Daoy (cell line): ENCODE measurements around the gene BMPR1A. TPM values are rescaled to one million over a fixed set of nuclear protein-coding genes. Genes with fewer than 3 reads are reported as not detected.
"Not testable (repeated sequence)": the region's sequence is repeated elsewhere in the genome, so short reads cannot be mapped to it uniquely, and the experiment has no call there.

Experiments used
- DNase-seq: peaks from one replicate; pipeline ENCODE4 v3.0.0-alpha.2; 2015; ENCODE audit warnings: low read depth
- total RNA-seq: library from RNA; depleted of rRNA; stranded (reverse); fragments of >200 nt; shearing (Covaris generic); gene quantifications from 2 replicates; pipeline ENCODE4 v1.2.3, GENCODE V29; 2014; rRNA removed

Gene BMPR1A
- total RNA-seq, 1 experiment from 2014 or later = 18.6 TPM

- DNase-seq = no peak
These were observed 212.0 kb downstream of the BMPR1A start, which contains the start of gene ADIRF for GRCh38 chr10:86968271-86968993. Gene ADIRF (plus strand): TSS chr10:86968482. CDS start chr10:86968545, 63 bp downstream.

GRCh38 chr10:86968994-86969355, 212.6 kb downstream of the BMPR1A start:
- no peak for DNase-seq

- DNase-seq = peak; percentile 40
These were observed 213.1 kb downstream of the BMPR1A start for GRCh38 chr10:86969421-86970041.

GRCh38 chr10:86970162-86970981, 214.0 kb downstream of the BMPR1A start:
- no peak for DNase-seq

DNA sequence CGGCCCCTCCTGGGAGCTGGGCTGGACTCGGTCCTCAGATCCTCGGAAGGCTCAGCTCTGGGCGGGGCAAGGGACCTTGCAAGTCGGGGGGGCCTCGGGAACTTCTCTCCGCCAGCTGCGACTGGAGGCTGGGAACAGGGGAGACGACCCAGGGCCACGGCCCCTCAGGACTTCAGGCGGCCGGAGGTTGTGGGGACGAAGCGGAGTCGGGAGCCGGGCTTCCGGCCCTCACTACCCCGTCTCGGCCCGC, 214.5 kb downstream of the BMPR1A start:
- no peak for DNase-seq

DNA sequence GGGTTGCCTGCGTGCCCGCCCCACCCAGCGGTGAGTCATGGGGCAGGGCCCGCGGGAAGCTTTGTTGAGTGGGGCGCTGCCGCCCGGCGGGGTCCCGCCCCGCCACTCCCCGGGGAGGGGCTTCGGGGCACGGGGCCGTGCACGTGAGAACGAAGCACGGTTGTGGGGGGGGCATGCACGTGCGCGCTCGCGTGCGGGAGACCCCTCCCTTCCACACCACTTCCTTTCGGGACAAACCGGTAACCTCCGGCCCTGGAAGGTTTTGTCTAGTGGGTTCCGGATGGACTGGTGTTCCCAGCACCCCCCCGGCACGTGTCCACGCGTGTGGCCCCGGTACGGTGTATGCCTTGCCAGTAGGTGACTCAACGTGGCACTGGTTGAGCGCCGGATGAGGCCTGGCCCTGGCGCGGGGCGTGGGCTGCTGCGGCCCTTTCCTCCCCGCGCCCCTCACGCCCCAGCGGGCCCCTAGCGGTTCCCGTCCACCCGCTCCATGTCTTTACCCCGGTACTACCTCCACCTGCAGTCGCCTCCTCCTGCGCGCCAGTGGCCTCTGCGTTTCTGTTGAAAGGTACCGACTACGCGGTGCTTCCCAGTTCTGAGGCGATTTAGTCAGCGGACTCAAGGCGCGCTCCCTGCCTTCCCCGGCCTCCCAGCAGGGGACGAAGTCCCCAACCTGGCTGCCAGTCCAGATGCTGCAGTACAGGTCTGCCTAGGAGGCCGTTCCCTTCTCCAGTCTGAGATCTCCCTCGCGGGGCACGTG, 215.0 kb downstream of the BMPR1A start:
- DNase-seq = peak; percentile 82

DNA sequence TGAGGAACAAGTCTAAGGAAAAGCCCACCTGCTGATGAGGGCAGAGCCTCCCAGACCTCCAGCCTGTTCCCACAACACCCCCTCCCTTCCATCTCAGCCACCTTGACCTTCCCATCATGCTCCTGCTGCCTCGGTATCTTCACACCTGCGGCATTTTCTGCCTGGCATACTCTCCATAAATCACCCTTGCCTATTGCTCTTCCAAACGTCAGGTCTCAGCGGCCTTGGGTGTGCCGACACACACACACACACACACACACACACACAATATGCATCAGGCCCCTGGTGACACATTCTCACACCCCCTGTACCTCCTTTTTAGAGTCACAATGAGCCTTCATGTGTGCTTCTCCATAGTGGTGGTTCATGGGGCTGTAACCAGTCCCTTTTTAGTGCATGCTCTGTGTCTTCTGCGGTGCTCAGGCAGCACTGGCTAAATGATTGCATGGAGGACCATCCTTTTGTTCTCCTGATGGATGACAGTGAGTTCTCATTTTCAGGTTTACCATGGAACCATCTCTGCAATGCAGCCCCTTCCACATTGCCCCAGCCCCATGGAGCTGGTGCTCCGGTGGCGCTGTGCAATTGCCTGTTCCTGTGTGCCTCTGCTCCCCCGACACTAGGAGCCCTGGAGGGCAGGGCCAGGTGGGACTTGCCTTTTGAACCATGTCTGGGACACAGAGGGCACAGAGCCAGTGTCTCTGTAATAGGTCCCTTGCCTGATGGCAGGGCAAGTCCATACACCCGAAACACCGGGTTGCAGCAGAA, 216.4 kb downstream of the BMPR1A start:
- DNase-seq = no peak

- DNase-seq = no peak
These were observed 218.1 kb downstream of the BMPR1A start for GRCh38 chr10:86974484-86974883.

GRCh38 chr10:86976362-86977056, 220.1 kb downstream of the BMPR1A start:
- DNase-seq = no peak

GRCh38 chr10:86978457-86978856, 222.0 kb downstream of the BMPR1A start:
- DNase-seq = not testable (repeated sequence)

DNA sequence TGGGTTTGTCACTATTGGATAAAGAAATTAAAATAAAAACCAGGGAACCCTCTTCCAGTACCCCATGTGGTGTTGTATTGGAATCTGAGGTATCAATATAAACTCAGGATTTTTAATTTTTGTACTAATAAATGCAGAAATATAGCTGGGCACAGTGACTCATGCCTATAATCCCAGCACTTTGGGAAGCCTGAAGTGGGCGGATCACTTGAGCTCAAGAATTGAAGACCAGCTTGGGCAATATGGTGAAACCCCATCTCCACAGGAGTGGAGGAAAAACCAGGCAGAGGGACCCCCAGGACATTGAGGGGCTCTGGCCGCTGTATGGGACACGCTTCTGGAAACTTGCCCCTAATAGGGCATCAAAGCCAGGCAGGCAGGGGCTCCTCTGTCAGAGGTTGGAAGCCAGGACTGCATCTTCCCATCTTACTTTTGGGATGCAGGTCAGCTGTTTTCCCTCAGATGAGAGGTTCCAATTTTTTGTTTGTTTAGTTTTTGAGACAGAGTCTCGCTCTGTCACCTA, 222.9 kb downstream of the BMPR1A start:
- DNase-seq = no peak

- DNase-seq = no peak
These were observed 223.6 kb downstream of the BMPR1A start for GRCh38 chr10:86979977-86980448.

DNA sequence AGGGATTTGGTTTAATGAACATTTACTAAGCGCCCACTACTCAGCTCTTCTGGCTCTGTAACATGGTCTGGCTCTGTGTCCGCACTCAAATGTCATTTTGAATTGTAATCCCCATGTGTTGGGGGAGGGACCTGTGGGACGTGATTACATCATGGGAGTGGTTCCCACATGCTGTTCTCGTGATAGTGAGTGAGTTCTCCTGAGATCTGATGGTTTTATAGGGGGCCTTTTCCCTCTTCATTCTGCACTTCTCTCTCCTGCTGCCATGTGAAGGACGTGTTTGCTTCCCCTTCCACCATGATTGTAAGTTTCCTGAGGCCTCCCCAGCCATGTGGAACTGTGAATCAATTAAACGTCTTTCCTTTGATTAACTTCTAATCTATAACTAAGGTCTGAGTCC, 224.6 kb downstream of the BMPR1A start:
- not testable (repeated sequence) for DNase-seq

DNA sequence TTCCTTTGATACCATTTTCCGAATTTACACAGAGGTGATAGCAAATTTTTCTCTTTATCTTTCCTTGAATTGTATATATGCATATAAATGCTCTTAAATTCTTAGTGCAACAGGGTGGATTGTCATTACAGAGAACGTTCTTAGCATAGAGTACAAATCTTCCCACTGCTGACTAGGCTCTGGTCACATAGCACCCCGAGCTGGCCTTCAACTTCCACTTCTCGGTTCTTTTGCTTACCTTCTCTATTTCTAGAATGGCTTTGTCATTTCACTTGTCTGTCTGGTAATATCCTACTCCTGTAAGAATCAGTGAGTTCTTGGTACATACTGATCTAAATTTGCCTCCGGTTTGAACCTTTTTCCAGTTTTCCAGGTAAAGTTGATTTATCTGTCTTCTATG, 225.3 kb downstream of the BMPR1A start:
- no peak for DNase-seq

Other genes with a start within 250 kb of the BMPR1A start
- 26.3 and 31.1 TPM in 2 replicates for gene WAPL, start 234.8 kb upstream of the BMPR1A start, total RNA-seq
- gene OPN4, start 102.1 kb upstream of the BMPR1A start, total RNA-seq = not detected in 2 replicates
- 0.45 TPM in 1 of 2 replicates, not detected in the other for gene LDB3, start 88.1 kb upstream of the BMPR1A start, total RNA-seq
- 0.06 TPM in 1 of 2 replicates, not detected in the other for gene MMRN2, start 201.0 kb downstream of the BMPR1A start, total RNA-seq
- 1.7 TPM in 1 of 2 replicates, not detected in the other for gene SNCG, start 202.0 kb downstream of the BMPR1A start, total RNA-seq
- gene ADIRF, start 211.9 kb downstream of the BMPR1A start, total RNA-seq = not detected in 2 replicates